NCI-H2196 (cell line): Measurements from ENCODE around the gene SNX32.

Experiments
- DNase-seq: peaks from one replicate; lab custom pipeline; 2025; ENCODE audit not compliant: unreplicated experiment; lab: John Stamatoyannopoulos, UW

SNX32 gene

DNA sequence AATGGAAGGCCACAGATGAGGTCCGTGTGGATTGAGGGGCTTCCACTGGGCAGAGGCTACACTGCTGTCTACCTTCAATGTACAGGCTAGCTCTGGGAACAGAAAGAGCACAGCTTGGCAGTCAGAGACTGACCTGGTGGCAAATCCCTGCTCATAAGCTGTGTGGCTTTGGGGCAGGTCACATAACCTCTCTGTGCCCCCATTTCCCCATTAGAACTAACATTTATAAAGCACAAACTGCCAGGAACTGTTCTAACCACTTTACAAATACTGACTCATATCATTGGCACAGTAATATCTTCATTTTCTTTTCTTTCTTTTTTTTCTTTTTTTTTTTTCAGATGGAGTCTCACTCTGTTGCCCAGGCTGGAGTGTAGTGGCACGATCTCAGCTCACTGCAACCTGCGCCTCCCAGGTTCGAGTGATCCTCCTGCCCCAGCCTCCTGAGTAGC is 63.3 kb downstream of the SNX32 start:
- DNase-seq: no peak

DNA sequence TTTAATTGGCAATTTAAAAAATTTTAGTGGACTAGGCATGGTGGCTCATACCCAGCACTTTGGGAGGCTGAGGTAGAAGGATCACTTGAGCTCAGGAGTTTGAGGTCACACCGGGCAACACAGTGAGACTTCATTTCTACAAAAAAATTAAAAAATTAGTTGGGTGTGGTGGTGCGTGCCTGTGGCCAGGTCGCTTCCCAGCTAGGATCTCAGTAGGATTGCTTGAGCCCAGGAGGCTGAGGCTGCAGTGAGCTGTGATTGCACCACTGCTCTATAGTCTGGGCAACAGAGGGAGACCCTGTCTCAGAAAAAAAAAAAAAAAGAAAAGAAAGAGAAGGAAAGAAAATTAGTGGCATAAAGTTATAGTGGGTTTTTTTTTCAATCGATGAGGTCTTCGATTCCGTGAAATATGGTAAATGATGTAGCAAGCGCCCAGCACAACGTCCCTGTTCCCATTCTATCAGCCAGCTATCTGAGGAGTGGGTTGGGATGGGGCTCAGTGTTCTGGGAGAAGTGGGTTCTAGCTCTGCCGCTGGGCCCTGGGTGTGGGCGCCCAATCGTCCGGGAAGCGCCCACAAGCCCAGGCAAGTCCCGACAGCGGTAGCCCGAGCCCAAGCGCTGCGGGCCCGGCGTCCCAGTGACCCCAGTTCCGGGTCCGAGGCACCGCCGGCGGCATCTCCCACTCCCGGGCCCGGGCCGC is 65.0 kb downstream of the SNX32 start:
- no peak for DNase-seq

DNA sequence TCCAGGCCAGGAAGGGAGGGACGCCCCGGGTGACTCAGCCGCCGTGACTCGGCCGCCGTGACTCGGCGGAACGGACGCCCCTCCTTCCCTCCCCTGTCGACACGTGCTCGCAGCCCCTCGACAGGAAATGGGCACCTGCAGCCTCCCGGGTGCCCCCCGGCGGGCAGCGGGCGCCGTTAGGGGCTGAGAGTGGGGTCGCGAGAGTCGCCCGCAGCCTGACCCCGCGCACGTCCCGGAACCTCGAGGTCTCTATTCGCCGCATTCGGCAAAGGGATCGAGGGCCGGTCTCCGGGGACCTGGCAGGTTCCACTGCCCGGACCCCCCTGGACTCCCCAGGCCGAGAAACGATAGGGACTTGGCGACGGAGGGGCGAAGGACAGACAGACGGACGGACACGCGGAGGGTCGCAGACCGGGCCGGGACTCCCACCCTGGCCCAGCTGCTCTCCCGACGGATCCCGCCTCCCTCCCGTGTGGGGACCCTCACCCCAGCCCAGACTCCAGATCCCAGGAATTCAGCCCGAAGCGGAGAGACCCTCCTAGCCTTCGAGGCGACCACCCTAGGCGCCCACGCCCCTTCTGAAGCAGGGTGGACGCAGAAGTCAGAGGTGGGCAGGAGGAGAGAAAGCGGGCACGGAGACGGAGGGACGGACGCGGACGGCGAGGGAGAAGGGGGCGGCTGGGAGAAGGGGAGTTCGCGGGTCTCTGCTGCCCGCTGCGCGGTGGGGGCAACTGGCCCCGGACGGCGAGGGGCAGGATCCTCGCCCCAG is 65.8 kb downstream of the SNX32 start:
- DNase-seq: no peak

DNA sequence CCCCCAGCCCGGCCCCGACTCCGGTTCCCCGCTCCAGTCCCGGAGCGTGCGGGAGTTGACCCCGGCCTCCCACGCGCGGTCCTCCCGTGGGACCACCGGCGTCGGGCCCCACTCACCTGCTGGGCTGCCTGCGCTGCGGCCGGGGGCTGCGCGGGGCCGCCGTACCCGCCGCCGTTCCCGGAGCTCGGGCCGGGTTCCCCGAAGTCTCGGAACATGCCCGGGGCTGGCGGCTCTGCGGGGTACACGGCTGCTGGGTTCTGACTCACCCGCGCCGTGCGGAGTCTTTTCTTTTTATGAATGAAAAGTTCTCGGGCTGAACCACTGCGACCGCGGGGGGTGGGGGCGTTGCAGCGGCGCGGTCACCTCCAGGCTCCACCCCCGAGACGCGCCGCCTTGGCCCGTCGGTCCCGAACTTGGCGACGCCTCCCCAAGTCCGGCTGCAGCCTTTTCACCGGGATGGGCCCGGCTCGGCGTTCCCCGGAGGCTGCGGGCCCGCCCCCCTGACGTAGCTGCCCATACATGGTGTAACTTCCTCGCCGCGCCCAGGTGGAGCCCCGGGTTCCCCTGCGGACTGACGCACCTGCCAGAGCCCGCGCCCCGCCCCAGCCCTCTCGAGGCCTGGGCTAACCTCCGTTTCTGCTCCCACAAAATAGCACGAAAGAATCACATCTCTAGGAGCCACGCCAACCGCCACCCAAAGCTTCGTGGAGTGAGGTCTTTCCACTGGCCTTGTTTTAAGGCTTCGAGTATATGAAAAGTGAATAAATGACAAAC is 66.5 kb downstream of the SNX32 start, which contains the start of gene FOSL1:
FOSL1 (minus strand) TSS at position 264 of the 774 bp plus-strand sequence; CDS start at position 215, 49 bp downstream.
- peak; percentile 88 for DNase-seq

DNA sequence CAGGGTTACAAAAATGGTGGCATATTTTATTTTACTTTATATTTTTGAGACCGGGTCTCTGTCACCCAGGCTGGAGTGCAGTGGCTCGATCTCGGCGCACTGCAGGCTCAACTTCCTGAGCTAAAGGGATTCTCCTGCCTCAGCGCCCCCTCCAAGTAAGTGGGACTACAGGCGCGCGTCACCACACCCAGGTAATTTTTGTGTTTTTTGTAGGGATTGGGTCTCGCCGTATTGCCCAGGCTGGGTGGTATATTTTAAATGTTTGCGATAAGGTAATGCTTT is 67.1 kb downstream of the SNX32 start:
- DNase-seq: no peak

DNA sequence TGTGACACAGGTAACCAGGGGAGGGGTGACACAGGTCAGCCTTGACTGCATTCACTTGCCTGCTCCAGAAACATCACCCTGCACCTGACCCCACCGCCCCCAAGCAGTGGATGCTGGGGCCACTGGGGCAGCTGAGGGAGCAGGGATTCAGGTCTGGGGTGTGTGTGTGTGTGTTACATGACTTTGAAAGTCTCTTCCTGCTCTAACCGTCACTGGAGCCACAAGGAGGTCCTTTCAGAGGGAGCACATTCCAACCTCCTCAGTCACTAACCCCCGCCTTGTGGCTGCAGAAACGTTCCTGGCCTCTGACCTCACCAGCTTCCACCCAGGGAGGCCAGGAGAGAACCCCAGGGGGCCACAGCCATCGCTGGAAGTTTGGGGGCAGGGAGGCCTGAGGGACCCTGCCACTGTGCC is 69.3 kb downstream of the SNX32 start:
- DNase-seq: no peak
